K562 (cell line): Measurements from ENCODE around the gene ZNF236. TPM values are rescaled to one million over a fixed set of nuclear protein-coding genes. Genes with fewer than 3 reads are reported as not detected.

Source experiments
- ATAC-seq: fragments of 200-7000 bp; cut with Tn5 transposase; 3 replicates; pipeline ENCODE4 v1.9.1; 2020; ENCODE audit warnings: moderate library complexity
- BruUV-seq: library from RNA; stranded (reverse); fragments of 400-500 nt; replicated peaks from 2 replicates; lab custom pipeline; 2021; lab: Mats Ljungman, UMichigan
- CTCF ChIA-PET: fragments of 300-600 bp; formaldehyde crosslinking; extraction: SDS; loops from one replicate; lab custom pipeline; 2021; ENCODE audit warnings: low intra/inter-chr PET ratio; lab: Yijun Ruan, JAX
- POLR2A ChIA-PET: fragments of 300-600, 350-650 bp; sonication (Branson Sonifier 250); formaldehyde crosslinking; extraction: SDS; loops from one replicate; lab custom pipeline; 2021; ENCODE audit warnings: antibody characterized with exemption, inconsistent platforms; lab: Yijun Ruan, JAX
- DNase-seq, 4 experiments: peaks; one replicate each; pipeline versions ENCODE4 v3.0.0 to v3.0.0-alpha.2; 2011 to 2018; ENCODE audit warnings: low spot score in 3 of 4, mixed read lengths in 3 of 4; ENCODE audit errors: extremely low read depth in 1 of 4
- FAIRE-seq: peaks from 2 replicates; lab custom pipeline; 2011; peaks lifted over from hg19 to GRCh38; lab: Jason Lieb, UNC
- H2AFZ ChIP-seq: 2 replicates; pipeline ENCODE4 v1.6.0; 2011; ENCODE audit warnings: low read depth, low read length, control low read depth, inconsistent platforms
- H3K27ac ChIP-seq: fragments of 200-600 bp; 3 replicates; pipeline ENCODE4 v1.8.0; 2011; ENCODE audit warnings: low read depth, mild to moderate bottlenecking, control low read depth, inconsistent platforms, low read length, moderate library complexity, mixed read lengths; ENCODE audit errors: extremely low read depth
- H3K27me3 ChIP-seq, 2 experiments: fragments of 300-600 bp in 1 of 2; 2 replicates in 1 of 2; 3 replicates in 1 of 2; pipeline versions ENCODE4 v1.6.0 to v1.8.0; 2011; ENCODE audit warnings: inconsistent platforms in 2 of 2, low read length in 2 of 2, mild to moderate bottlenecking in 1 of 2, mixed read lengths in 1 of 2, moderate library complexity in 1 of 2; ENCODE audit not compliant: control insufficient read depth in 2 of 2, insufficient read depth in 2 of 2
- H3K36me3 ChIP-seq: fragments of 300-600 bp; 3 replicates; pipeline ENCODE4 v1.8.0; 2011; ENCODE audit warnings: mild to moderate bottlenecking, low read length, inconsistent platforms; ENCODE audit not compliant: control insufficient read depth, insufficient read depth
- H3K4me1 ChIP-seq, 2 experiments: fragments of 200-600 bp in 1 of 2; replicated peaks in 1 of 2; 2 replicates in 1 of 2; 3 replicates in 1 of 2; pipeline versions ENCODE4 v1.5.1 to v1.8.0; 2011; ENCODE audit warnings: inconsistent platforms in 2 of 2, low read length in 2 of 2, mild to moderate bottlenecking in 1 of 2, mixed read lengths in 1 of 2, moderate library complexity in 1 of 2; ENCODE audit not compliant: control insufficient read depth in 2 of 2, insufficient read depth in 2 of 2
- H3K4me2 ChIP-seq: 2 replicates; pipeline ENCODE4 v1.6.1; 2011; ENCODE audit warnings: low read length, control low read depth, inconsistent platforms, mixed read lengths; ENCODE audit not compliant: insufficient read depth
- H3K4me3 ChIP-seq: fragments of 200-600 bp; sonication (generic), shearing (Covaris generic); 2 replicates; pipeline ENCODE4 v1.5.1; 2016; ENCODE audit warnings: control low read depth, inconsistent platforms
- H3K79me2 ChIP-seq: fragments of 200-600 bp; 3 replicates; pipeline ENCODE4 v1.8.0; 2011; ENCODE audit warnings: low read length, inconsistent platforms; ENCODE audit not compliant: control insufficient read depth, insufficient read depth
- H3K9ac ChIP-seq, 2 experiments: 2 replicates each; pipeline versions ENCODE4 v1.6.0 to v1.6.1; 2011; ENCODE audit warnings: low read depth in 2 of 2, low read length in 2 of 2, control low read depth in 1 of 2, inconsistent platforms in 1 of 2, mild to moderate bottlenecking in 1 of 2, mixed read lengths in 1 of 2; ENCODE audit not compliant: insufficient read depth in 1 of 2
- H3K9me1 ChIP-seq: one replicate; pipeline ENCODE4 v1.6.0; 2011; ENCODE audit warnings: inconsistent platforms, mild to moderate bottlenecking, low read length, moderate library complexity; ENCODE audit not compliant: control insufficient read depth, insufficient read depth
- H3K9me3 ChIP-seq: replicated peaks from 2 replicates; pipeline ENCODE4 v1.5.1; 2011; ENCODE audit warnings: low read depth, low read length, inconsistent platforms; ENCODE audit not compliant: control insufficient read depth, insufficient read depth
- H4K20me1 ChIP-seq: replicated peaks from 2 replicates; pipeline ENCODE4 v1.6.1; 2011; ENCODE audit warnings: low read length, inconsistent platforms, mixed read lengths; ENCODE audit not compliant: control insufficient read depth, insufficient read depth
- CREBBP ChIP-seq: IDR thresholded peaks from one replicate; pipeline ENCODE4 v1.6.1; 2012; ENCODE audit warnings: low read depth, mild to moderate bottlenecking, control low read depth, inconsistent platforms, low read length
- HDGF ChIP-seq: fragments of 450-650 bp; IDR thresholded peaks from 2 replicates; pipeline ENCODE4 v1.6.1; 2016
- MAZ ChIP-seq, 2 experiments: fragments of 450-650 bp in 1 of 2; sonication (generic) in 1 of 2; formaldehyde crosslinking; IDR thresholded peaks in 1 of 2; conservative IDR thresholded peaks in 1 of 2; 2 replicates each; pipeline versions ENCODE4 v1.4.0 to v1.5.0; 2020; ENCODE audit warnings: mild to moderate bottlenecking in 1 of 2, missing genetic modification reagents in 1 of 2
- MBD1 ChIP-seq: fragments of 250-450 bp; sonication (Bioruptor Pico); IDR thresholded peaks from 2 replicates; pipeline ENCODE4 v1.8.0; 2022; ENCODE audit warnings: inconsistent platforms
- SMAD3 ChIP-seq: fragments of 450-650 bp; formaldehyde crosslinking; conservative IDR thresholded peaks from 2 replicates; pipeline ENCODE4 v1.4.0; 2020; ENCODE audit warnings: mild to moderate bottlenecking
- SMC3 ChIP-seq: conservative IDR thresholded peaks from 2 replicates; pipeline ENCODE4 v1.6.1; 2011; ENCODE audit warnings: low read depth, low read length, improper control_type of control experiment; ENCODE audit not compliant: insufficient read depth
- TGIF2 ChIP-seq: sonication (generic); formaldehyde crosslinking; IDR thresholded peaks from 2 replicates; pipeline ENCODE4 v1.8.1; 2022; ENCODE audit warnings: mild to moderate bottlenecking, missing genetic modification reagents, moderate library complexity
- ZNF212 ChIP-seq: fragments of 450-650 bp; formaldehyde crosslinking; IDR thresholded peaks from 2 replicates; pipeline ENCODE4 v1.4.0; 2020; ENCODE audit warnings: mild to moderate bottlenecking
- WGBS: fragments of 100-300 bp; shearing (Covaris generic); methylation state at CpG from one replicate; pipeline ENCODE4 v1.1.6; 2016; ENCODE audit warnings: low coverage, mixed read lengths; ENCODE audit not compliant: insufficient coverage; ENCODE audit errors: missing lambda C conversion rate; 5-methylcytosine and 5-hydroxymethylcytosine counted together
- in situ Hi-C: fragments of 300-500 bp; cut with MboI; formaldehyde crosslinking; loops from 4 replicates; pipeline ENCODE4 v1.15.0; 2018; ENCODE audit warnings: inconsistent platforms, mixed read lengths
- intact Hi-C: fragments of 100-400 bp; cut with micrococcal nuclease; formaldehyde crosslinking; loops from 2 replicates; pipeline ENCODE4 v1.14.2; 2022
- polyA plus RNA-seq, 8 experiments: library from polyadenylated mRNA; depleted of rRNA in 4 of 8; stranded (reverse) in 5 of 8; unstranded in 3 of 8; fragments of >200 nt; fragmentation: Nextera tagmentation in 2 of 8; fragmentation: Illumina TruSeq in 1 of 8; extraction: Ambion mirVana in 2 of 8; extraction: Trizol in 1 of 8; gene quantifications; 2 replicates each; pipeline versions ENCODE4 v1.2.1 to v1.2.3, GENCODE V29; 2011 to 2014; ENCODE audit warnings: inconsistent platforms in 1 of 8, missing spikeins in 1 of 8
- total RNA-seq, 7 experiments: library from RNA; depleted of rRNA in 6 of 7; stranded (reverse); fragments of >200 nt in 6 of 7; fragmentation: Illumina TruSeq in 2 of 7; extraction: Trizol in 2 of 7; gene quantifications; 2 replicates each; pipeline versions ENCODE4 v1.2.1 to v1.2.3, GENCODE V29; 2011 to 2021; ENCODE audit warnings: low replicate concordance in 1 of 7

Gene ZNF236
- total and polyA plus RNA-seq, 9 of the 15 experiments (the other 6 are each of a cell fraction or from before 2014, with no cell fraction given), result 0.35 to 8.7 (median 3.4) TPM

GRCh38 chr18:76801567-76802505, 20.5 kb upstream of the ZNF236 start (continued):
- TF ChIP-seq SMC3 (peak; percentile 50; the same call in 1 of the 2 replicates), HDGF (no peak), MAZ (CRISPR knock-in tag; conservative IDR thresholded peaks at IDR 0.05 in 1 of 2, IDR thresholded peaks at IDR 0.05 in 1 of 2) (peak in 1 of 2 experiments; percentile 31; a peak in 1 of 4 replicates)

- Histone ChIP-seq H4K20me1 (no peaks in the 10 kb centered on the region), H2AFZ (peak overlapping the region; percentile 74; the same call in 1 of the 2 replicates), H3K4me3 (no peak overlapping the region), H3K27me3 (0 out of 5 replicates have a peak, but pooled peaks cover 0 to 5% of the 10 kb centered on the region in 2 experiments), H3K9me1 (no peaks in the 10 kb centered on the region), H3K27ac (no peak overlapping the region), H3K79me2 (no peaks in the 10 kb centered on the region), H3K4me1 (peaks cover 0 to 14% of the 10 kb centered on the region in 2 experiments; a peak in 3 of 5 replicates), H3K36me3 (no peaks in the 10 kb centered on the region), H3K9me3 (no peaks in the 10 kb centered on the region), H3K4me2 (peak overlapping the region; percentile 62; the same call in 1 of the 2 replicates), H3K9ac (no peak overlapping the region)
- FAIRE-seq (no peak), ATAC-seq (no peak), DNase-seq (no peak)
- in situ Hi-C loops, result no loop called here
- ChIA-PET CTCF (interaction anchor here (0.7 to 3.3 kb wide), 2 partner anchors 180 to 251 kb away, joined by 3 to 20 read pairs; no protein-coding TSS in a partner anchor), POLR2A (interaction anchor here (0.6 to 0.7 kb wide), 2 partner anchors 9 to 12 kb away, joined by 3 to 5 read pairs; no protein-coding TSS in a partner anchor)
- TF ChIP-seq CREBBP (no peak), ZNF212 (CRISPR knock-in tag) (no peak), TGIF2 (CRISPR knock-in tag) (no peak), SMAD3 (CRISPR knock-in tag) (no peak), MBD1 (CRISPR knock-in tag) (no peak)
- intact Hi-C loops, result loop anchor here (5.0 kb wide), 2 partner anchors 74 to 119 kb away; no protein-coding TSS in a partner anchor
- no TSS peak for BruUV-seq
- WGBS, result 18% methylated on average over 5 of the region's 5 CpGs
Measured at GRCh38 chr18:76803413-76803812, 18.9 kb upstream of the ZNF236 start.
